ENCODE data around the gene CALR3. TPM values are rescaled to one million over a fixed set of nuclear protein-coding genes. Genes with fewer than 3 reads are reported as not detected.

Gene CALR3
- total RNA-seq, 2 experiments from 2014 or later: not detected

DNA sequence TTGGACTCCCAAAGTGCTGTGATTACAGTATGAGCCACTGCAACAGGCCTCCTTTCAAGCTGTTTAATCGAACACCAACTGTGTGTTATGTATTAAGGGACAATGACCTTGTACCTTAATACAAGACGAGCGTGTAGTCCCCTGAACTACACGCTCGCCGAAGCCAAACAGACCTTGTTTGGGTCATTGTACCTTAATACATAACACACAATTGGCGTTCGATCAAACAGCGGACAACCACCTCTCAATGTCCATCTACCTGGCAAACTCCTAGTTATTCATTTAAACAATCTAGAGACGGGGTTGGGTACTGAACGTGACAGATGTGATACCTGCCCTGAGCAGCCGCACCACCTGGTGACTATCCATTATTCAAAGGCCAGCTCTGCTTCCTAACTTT lies 45.0 kb upstream of the CALR3 start:
- Histone ChIP-seq H3K4me1 (ENCODE audit: insufficient read depth, low read length) (peaks cover 71% of the 10 kb centered on the region), H3K36me3 (ENCODE audit: insufficient read depth, low read length) (peaks cover 30% of the 10 kb centered on the region), H3K27me3 (ENCODE audit: control insufficient read depth in 1 of 2, insufficient read depth in 2 of 2, low read length in 2 of 2) (no peaks in the 10 kb centered on the region), H3K4me3 (ENCODE audit: low read length) (peak overlapping the region; percentile 95), H3K27ac (ENCODE audit: low read depth in 1 of 2, low read length in 2 of 2) (peak overlapping the region in 1 of 2 donors; percentile 79), H3K9me3 (ENCODE audit: control insufficient read depth in 1 of 2, insufficient read depth in 1 of 2, low read length in 2 of 2) (no peaks in the 10 kb centered on the region)
- H3K4me3 Mint-ChIP-seq: peak overlapping the region; percentile 97
- intact Hi-C loops (cut with DNase I, micrococcal nuclease): no loop called here
- peak overlapping the region; percentile 82 for H3K27ac Mint-ChIP-seq
- H3K36me3 Mint-ChIP-seq (ENCODE audit: low read depth): peaks cover 54% of the 10 kb centered on the region
- DNase-seq: no peak
- ChIA-PET CTCF (interaction anchor here (1.0 to 1.4 kb wide), 3 partner anchors 45 to 119 kb away, joined by 3 to 6 read pairs (median 3); partner anchors contain the start of genes C19orf44, CALR3 and SMIM7), POLR2A (no interaction called here)
- H3K4me1 Mint-ChIP-seq (ENCODE audit: low read depth): peaks cover 47% of the 10 kb centered on the region
- TF ChIP-seq, protein P1, sequence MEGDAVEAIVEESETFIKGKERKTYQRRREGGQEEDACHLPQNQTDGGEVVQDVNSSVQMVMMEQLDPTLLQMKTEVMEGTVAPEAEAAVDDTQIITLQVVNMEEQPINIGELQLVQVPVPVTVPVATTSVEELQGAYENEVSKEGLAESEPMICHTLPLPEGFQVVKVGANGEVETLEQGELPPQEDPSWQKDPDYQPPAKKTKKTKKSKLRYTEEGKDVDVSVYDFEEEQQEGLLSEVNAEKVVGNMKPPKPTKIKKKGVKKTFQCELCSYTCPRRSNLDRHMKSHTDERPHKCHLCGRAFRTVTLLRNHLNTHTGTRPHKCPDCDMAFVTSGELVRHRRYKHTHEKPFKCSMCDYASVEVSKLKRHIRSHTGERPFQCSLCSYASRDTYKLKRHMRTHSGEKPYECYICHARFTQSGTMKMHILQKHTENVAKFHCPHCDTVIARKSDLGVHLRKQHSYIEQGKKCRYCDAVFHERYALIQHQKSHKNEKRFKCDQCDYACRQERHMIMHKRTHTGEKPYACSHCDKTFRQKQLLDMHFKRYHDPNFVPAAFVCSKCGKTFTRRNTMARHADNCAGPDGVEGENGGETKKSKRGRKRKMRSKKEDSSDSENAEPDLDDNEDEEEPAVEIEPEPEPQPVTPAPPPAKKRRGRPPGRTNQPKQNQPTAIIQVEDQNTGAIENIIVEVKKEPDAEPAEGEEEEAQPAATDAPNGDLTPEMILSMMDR (IDR thresholded peaks at IDR 0.05): no peak
- no peaks in the 10 kb centered on the region for H3K27me3 Mint-ChIP-seq
- no peaks in the 10 kb centered on the region for H3K9me3 Mint-ChIP-seq
- ATAC-seq (ENCODE audit: poor library complexity): no peak

DNA sequence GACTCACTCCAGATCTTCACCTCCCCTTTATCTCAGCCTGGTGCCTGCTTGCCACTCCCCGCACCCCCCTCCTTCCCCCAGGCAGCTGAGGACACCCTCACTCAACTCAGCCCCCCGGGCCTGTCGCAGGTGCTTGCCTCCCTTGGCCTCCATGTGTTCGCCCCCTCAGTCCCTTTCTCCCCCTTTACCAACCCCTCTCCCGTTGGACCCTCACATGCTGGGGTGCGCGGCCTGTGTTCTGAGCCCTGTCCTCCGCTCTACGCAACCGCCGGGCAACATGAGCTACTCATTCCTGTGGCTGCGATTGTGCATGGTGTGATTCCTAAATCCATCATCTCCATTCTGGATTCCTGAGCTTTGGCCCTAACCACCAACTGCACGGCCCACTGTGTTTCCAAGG lies 41.1 kb upstream of the CALR3 start:
- no peaks in the 10 kb centered on the region for H3K27me3 Mint-ChIP-seq

DNA sequence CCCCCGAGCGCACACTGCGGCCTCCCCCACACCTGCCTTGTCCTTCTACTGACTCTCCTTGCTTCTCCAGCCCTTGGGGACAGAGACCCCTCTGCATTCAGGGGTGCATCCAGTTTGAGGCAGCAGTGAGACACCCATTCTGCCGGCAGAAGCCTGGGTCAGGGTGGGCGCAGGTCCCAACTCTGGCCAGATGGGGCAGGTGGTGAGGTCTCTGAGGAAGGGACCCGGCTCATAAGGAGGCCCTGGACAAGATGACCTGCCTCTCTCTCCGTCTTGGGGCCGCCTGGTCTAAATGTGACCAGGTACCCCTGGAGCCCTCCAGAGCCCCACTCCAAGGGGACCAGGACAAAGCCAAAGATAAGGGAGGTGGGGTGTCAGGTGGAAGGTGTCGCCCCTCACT lies 40.2 kb upstream of the CALR3 start:
- TF ChIP-seq, protein P1 (IDR thresholded peaks at IDR 0.05): no peak
- CTCF ChIA-PET: no interaction called here
- Mint-ChIP-seq H3K4me3 (no peak overlapping the region), H3K9me3 (no peaks in the 10 kb centered on the region), H3K4me1 (ENCODE audit: low read depth) (peaks cover 16% of the 10 kb centered on the region), H3K36me3 (ENCODE audit: low read depth) (peaks cover 78% of the 10 kb centered on the region), H3K27me3 (no peaks in the 10 kb centered on the region), H3K27ac (peak overlapping the region; percentile 17)
- DNase-seq (no peak), ATAC-seq (ENCODE audit: poor library complexity) (no peak)
- H3K27me3 ChIP-seq (ENCODE audit: control insufficient read depth in 1 of 2, insufficient read depth in 2 of 2, low read length in 2 of 2): no peaks in the 10 kb centered on the region
- peaks cover 35% of the 10 kb centered on the region for H3K4me1 ChIP-seq (ENCODE audit: insufficient read depth, low read length)
- H3K27ac ChIP-seq (ENCODE audit: low read depth in 1 of 2, low read length in 2 of 2): no peak overlapping the region
- no peaks in the 10 kb centered on the region for H3K9me3 ChIP-seq (ENCODE audit: control insufficient read depth in 1 of 2, insufficient read depth in 1 of 2, low read length in 2 of 2)
- intact Hi-C loops (cut with DNase I, micrococcal nuclease): no loop called here
- peaks cover 72% of the 10 kb centered on the region for H3K36me3 ChIP-seq (ENCODE audit: insufficient read depth, low read length)
- H3K4me3 ChIP-seq (ENCODE audit: low read length): no peak overlapping the region
- POLR2A ChIA-PET: no interaction called here

More for the DNA sequence above, 41.1 kb upstream of the CALR3 start:
- H3K36me3 Mint-ChIP-seq (ENCODE audit: low read depth): peaks cover 75% of the 10 kb centered on the region
- no peak overlapping the region for H3K27ac Mint-ChIP-seq
- Histone ChIP-seq H3K27me3 (ENCODE audit: control insufficient read depth in 1 of 2, insufficient read depth in 2 of 2, low read length in 2 of 2) (no peaks in the 10 kb centered on the region), H3K36me3 (ENCODE audit: insufficient read depth, low read length) (peaks cover 63% of the 10 kb centered on the region), H3K4me3 (ENCODE audit: low read length) (no peak overlapping the region), H3K9me3 (ENCODE audit: control insufficient read depth in 1 of 2, insufficient read depth in 1 of 2, low read length in 2 of 2) (no peaks in the 10 kb centered on the region), H3K4me1 (ENCODE audit: insufficient read depth, low read length) (peaks cover 43% of the 10 kb centered on the region), H3K27ac (ENCODE audit: low read depth in 1 of 2, low read length in 2 of 2) (no peak overlapping the region)
- H3K4me3 Mint-ChIP-seq: no peak overlapping the region
- DNase-seq (no peak), ATAC-seq (ENCODE audit: poor library complexity) (no peak)
- TF ChIP-seq, protein P1 (IDR thresholded peaks at IDR 0.05): no peak
- ChIA-PET CTCF (no interaction called here), POLR2A (no interaction called here)
- no peaks in the 10 kb centered on the region for H3K9me3 Mint-ChIP-seq
- intact Hi-C loops (cut with DNase I, micrococcal nuclease): no loop called here
- peaks cover 23% of the 10 kb centered on the region for H3K4me1 Mint-ChIP-seq (ENCODE audit: low read depth)

Data from CD4-positive, alpha-beta T cell (primary cell).